ENCODE measurements around the gene CD74. TPM values are rescaled to one million over a fixed set of nuclear protein-coding genes. Genes with fewer than 3 reads are reported as not detected.
A peak's percentile ranks its signal among the peaks of the same experiment; 100 is the strongest.

Gene CD74
- total and polyA plus RNA-seq, 10 of the 15 experiments (the other 5 are each of a cell fraction or from before 2014, with no cell fraction given), result 1,387 to 11,063 (median 3,922) TPM

DNA sequence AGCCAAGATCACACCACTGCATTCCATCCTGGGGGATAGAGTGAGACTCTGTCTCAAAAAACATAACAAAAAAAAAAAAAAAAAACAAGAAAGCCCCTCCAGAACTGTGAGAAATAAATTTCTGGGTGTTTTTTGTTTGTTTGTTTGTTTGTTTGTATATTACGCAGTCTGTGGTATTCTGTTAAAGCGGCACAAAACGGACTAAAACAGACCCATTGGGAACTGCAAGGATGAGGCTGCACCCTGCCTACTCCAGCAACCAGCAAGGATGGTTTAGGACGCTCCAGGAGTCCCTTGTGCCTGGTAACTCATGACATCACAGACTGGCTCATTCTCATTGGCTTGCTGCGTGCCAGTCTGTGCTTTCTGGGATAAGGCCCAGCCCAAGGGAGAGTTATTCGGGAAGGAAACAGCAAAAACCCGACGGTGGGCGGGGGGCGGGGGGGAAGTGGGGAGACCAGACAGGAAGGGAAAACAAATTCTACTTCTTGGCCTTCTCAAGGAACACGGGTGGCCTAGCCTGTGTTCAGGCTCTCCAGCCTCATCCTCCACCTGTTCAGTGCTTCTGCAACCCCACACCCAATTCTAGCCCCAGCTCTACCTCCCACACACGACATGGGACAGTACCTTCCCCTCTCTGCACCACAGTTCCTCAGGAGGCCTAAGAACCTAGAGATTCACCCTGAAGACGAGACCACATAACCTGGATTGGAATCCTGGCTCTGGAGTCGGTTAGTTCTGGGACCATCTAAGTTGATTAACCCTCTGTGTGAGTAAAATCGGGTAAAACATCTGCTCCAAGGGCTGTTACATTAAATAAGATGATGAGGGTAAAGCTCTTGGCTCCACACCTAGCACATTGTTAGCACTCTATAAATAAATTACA lies 2.8 kb downstream of the CD74 start:
- intact Hi-C loops (cut with micrococcal nuclease; ENCODE audit: unreplicated experiment) (loop anchor here (10.0 kb wide), 2 partner anchors 745 to 1605 kb away; partner anchors contain the start of gene ANXA6), in situ Hi-C loops (cut with MboI) (no loop called here)
- RAD21 ChIA-PET (ENCODE audit: unreplicated experiment), result interaction anchor here (0.7 to 5.3 kb wide), 10 partner anchors 9 to 78 kb away, joined by 3 to 49 read pairs (median 8); partner anchors contain the start of gene RPS14
- peak overlapping the region; percentile 100 for H3K9ac ChIP-seq (ENCODE audit: control insufficient read depth, insufficient read depth, low read length)
- H3K27ac ChIP-seq (ENCODE audit: control insufficient read depth, insufficient read depth), result peak overlapping the region; percentile 100
- H3K27me3 ChIP-seq (replicated peaks in 1 of 2; ENCODE audit: control insufficient read depth in 2 of 2, insufficient read depth in 2 of 2, low read length in 1 of 2), result no peaks in the 10 kb centered on the region
- H3K79me2 ChIP-seq (ENCODE audit: control insufficient read depth, insufficient read depth, low read length), result peaks cover 83% of the 10 kb centered on the region
- 0% methylated on average over 14 of the region's 15 CpGs for WGBS (ENCODE audit: insufficient coverage, insufficient replicate concordance, low lambda C conversion rate, missing lambda C conversion rate)
- FAIRE-seq (peak; percentile 7), ATAC-seq (peak; percentile 13), DNase-seq (ENCODE audit: low read depth, low spot score) (peak; percentile 84)
- peaks cover 43% of the 10 kb centered on the region for H4K20me1 ChIP-seq (ENCODE audit: control insufficient read depth, insufficient read depth)
- peak overlapping the region; percentile 99 for H3K4me3 ChIP-seq
- CTCF ChIA-PET, result interaction anchor here (0.6 to 3.0 kb wide), 9 partner anchors 9 to 40 kb away, joined by 3 to 35 read pairs (median 3); no protein-coding TSS in a partner anchor
- no peak overlapping the region for H2AFZ ChIP-seq (ENCODE audit: control insufficient read depth, low read depth, low read length)
- peak overlapping the region; percentile 81 for H3K4me2 ChIP-seq (ENCODE audit: control insufficient read depth, insufficient read depth)
- peaks cover 32% of the 10 kb centered on the region for H3K4me1 ChIP-seq (ENCODE audit: control insufficient read depth, insufficient read depth, low read length)
- H3K9me3 ChIP-seq (replicated peaks; ENCODE audit: control insufficient read depth, insufficient read depth, low read length), result no peaks in the 10 kb centered on the region
- SMC1A ChIA-PET (ENCODE audit: uncharacterized antibody, unreplicated experiment), result interaction anchor here (0.8 to 3.5 kb wide), 10 partner anchors 10 to 216 kb away, joined by 3 to 23 read pairs (median 4); no protein-coding TSS in a partner anchor
- BruUV-seq (replicated peaks), result TSS peak; percentile 45
- POLR2A ChIA-PET, result interaction anchor here (0.6 to 5.0 kb wide), 21 partner anchors 9 to 674 kb away, joined by 3 to 44 read pairs (median 7); partner anchors contain the start of gene PDGFRB
- peaks cover 26 to 35% of the 10 kb centered on the region in 2 experiments for H3K36me3 ChIP-seq (ENCODE audit: control insufficient read depth in 2 of 2, insufficient read depth in 2 of 2, low read length in 1 of 2)
- TF ChIP-seq, protein P1, sequence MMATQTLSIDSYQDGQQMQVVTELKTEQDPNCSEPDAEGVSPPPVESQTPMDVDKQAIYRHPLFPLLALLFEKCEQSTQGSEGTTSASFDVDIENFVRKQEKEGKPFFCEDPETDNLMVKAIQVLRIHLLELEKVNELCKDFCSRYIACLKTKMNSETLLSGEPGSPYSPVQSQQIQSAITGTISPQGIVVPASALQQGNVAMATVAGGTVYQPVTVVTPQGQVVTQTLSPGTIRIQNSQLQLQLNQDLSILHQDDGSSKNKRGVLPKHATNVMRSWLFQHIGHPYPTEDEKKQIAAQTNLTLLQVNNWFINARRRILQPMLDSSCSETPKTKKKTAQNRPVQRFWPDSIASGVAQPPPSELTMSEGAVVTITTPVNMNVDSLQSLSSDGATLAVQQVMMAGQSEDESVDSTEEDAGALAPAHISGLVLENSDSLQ (IDR thresholded peaks at IDR 0.05), result peak; percentile 54; the same call in 1 of the 2 replicates
- TF ChIP-seq TAF1 (IDR thresholded peaks at IDR 0.05; ENCODE audit: borderline replicate concordance, low read depth, low read length) (peak; percentile 55; the same call in 1 of the 2 replicates), NFYA (IDR thresholded peaks at IDR 0.05; ENCODE audit: borderline replicate concordance, low read depth, low read length) (no peak), ETV6 (conservative IDR thresholded peaks at IDR 0.05 in 1 of 2, IDR thresholded peaks at IDR 0.05 in 1 of 2; ENCODE audit: borderline replicate concordance in 1 of 2, low read depth in 1 of 2) (no peak), MTA3 (IDR thresholded peaks at IDR 0.05; ENCODE audit: borderline replicate concordance, low read length) (no peak), ZNF24 (IDR thresholded peaks at IDR 0.05) (peak; percentile 59; the same call in 1 of the 2 replicates), YY1 (IDR thresholded peaks at IDR 0.05; ENCODE audit: low read depth, low read length) (peak; percentile 26; the same call in 1 of the 2 replicates), HDAC2 (IDR thresholded peaks at IDR 0.05) (no peak), RBBP5 (conservative IDR thresholded peaks at IDR 0.05) (no peak), SUPT20H (IDR thresholded peaks at IDR 0.05; ENCODE audit: borderline replicate concordance, control insufficient read depth, low read depth, low read length) (no peak), NFIC (IDR thresholded peaks at IDR 0.05; ENCODE audit: low read depth, low read length) (no peak), SMARCA5 (IDR thresholded peaks at IDR 0.05) (0 out of 2 replicates have a peak, but pooled peaks have one; percentile 47)
- TF ChIP-seq, protein P2, sequence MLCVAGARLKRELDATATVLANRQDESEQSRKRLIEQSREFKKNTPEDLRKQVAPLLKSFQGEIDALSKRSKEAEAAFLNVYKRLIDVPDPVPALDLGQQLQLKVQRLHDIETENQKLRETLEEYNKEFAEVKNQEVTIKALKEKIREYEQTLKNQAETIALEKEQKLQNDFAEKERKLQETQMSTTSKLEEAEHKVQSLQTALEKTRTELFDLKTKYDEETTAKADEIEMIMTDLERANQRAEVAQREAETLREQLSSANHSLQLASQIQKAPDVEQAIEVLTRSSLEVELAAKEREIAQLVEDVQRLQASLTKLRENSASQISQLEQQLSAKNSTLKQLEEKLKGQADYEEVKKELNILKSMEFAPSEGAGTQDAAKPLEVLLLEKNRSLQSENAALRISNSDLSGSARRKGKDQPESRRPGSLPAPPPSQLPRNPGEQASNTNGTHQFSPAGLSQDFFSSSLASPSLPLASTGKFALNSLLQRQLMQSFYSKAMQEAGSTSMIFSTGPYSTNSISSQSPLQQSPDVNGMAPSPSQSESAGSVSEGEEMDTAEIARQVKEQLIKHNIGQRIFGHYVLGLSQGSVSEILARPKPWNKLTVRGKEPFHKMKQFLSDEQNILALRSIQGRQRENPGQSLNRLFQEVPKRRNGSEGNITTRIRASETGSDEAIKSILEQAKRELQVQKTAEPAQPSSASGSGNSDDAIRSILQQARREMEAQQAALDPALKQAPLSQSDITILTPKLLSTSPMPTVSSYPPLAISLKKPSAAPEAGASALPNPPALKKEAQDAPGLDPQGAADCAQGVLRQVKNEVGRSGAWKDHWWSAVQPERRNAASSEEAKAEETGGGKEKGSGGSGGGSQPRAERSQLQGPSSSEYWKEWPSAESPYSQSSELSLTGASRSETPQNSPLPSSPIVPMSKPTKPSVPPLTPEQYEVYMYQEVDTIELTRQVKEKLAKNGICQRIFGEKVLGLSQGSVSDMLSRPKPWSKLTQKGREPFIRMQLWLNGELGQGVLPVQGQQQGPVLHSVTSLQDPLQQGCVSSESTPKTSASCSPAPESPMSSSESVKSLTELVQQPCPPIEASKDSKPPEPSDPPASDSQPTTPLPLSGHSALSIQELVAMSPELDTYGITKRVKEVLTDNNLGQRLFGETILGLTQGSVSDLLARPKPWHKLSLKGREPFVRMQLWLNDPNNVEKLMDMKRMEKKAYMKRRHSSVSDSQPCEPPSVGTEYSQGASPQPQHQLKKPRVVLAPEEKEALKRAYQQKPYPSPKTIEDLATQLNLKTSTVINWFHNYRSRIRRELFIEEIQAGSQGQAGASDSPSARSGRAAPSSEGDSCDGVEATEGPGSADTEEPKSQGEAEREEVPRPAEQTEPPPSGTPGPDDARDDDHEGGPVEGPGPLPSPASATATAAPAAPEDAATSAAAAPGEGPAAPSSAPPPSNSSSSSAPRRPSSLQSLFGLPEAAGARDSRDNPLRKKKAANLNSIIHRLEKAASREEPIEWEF (IDR thresholded peaks at IDR 0.05; ENCODE audit: insufficient replicate concordance, low read depth, low read length), result no peak
- TF ChIP-seq, protein P3, sequence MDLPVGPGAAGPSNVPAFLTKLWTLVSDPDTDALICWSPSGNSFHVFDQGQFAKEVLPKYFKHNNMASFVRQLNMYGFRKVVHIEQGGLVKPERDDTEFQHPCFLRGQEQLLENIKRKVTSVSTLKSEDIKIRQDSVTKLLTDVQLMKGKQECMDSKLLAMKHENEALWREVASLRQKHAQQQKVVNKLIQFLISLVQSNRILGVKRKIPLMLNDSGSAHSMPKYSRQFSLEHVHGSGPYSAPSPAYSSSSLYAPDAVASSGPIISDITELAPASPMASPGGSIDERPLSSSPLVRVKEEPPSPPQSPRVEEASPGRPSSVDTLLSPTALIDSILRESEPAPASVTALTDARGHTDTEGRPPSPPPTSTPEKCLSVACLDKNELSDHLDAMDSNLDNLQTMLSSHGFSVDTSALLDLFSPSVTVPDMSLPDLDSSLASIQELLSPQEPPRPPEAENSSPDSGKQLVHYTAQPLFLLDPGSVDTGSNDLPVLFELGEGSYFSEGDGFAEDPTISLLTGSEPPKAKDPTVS (IDR thresholded peaks at IDR 0.05; ENCODE audit: low read depth, low read length), result no peak

All from GM12878 (cell line).